Left ventricle myocardium inferior (tissue), 1 donor: Measurements from ENCODE around the gene KNDC1. TPM values are rescaled to one million over a fixed set of nuclear protein-coding genes. Genes with fewer than 3 reads are reported as not detected.

ENCODE experiments used
- DNase-seq: peaks from one replicate; pipeline ENCODE4 v3.0.0-alpha.2; 2020
- H3K27ac ChIP-seq: fragments of 200-600 bp; replicated peaks from 2 replicates; pipeline ENCODE4 v1.8.0; 2021
- H3K27me3 ChIP-seq: fragments of 200-600 bp; 2 replicates; pipeline ENCODE4 v1.8.0; 2021; ENCODE audit warnings: low read depth
- H3K36me3 ChIP-seq: fragments of 200-600 bp; 2 replicates; pipeline ENCODE4 v1.8.0; 2021
- H3K4me1 ChIP-seq: fragments of 200-600 bp; 2 replicates; pipeline ENCODE4 v1.8.0; 2021
- H3K4me3 ChIP-seq: fragments of 200-600 bp; 2 replicates; pipeline ENCODE4 v1.8.0; 2021; ENCODE audit warnings: mild to moderate bottlenecking, moderate library complexity
- H3K9me3 ChIP-seq: fragments of 200-600 bp; replicated peaks from 2 replicates; pipeline ENCODE4 v1.8.0; 2021
- intact Hi-C: fragments of 100-400 bp; cut with micrococcal nuclease; formaldehyde crosslinking; loops from one replicate; pipeline ENCODE4 v1.11.0; 2022
- total RNA-seq: library from RNA; stranded (reverse); fragmentation: NEBNext Ultra II Directional; extraction: Animal tissue kit (Norgen Biotek cat#: 25700); gene quantifications from one replicate; pipeline ENCODE4 v1.2.1, GENCODE V29; 2021
- TF ChIP-seq, protein P1 (sequence below): fragments of 200-600 bp; IDR thresholded peaks from 2 replicates; pipeline ENCODE4 v1.8.0; 2021; ENCODE audit warnings: antibody characterized with exemption, mild to moderate bottlenecking, borderline replicate concordance
- donor health status: DM: no; HTN: yes; CAD: no; lungs with severe emphysema.

Gene KNDC1
- total RNA-seq, 1 donor from 2014 or later: 0.11 TPM

DNA sequence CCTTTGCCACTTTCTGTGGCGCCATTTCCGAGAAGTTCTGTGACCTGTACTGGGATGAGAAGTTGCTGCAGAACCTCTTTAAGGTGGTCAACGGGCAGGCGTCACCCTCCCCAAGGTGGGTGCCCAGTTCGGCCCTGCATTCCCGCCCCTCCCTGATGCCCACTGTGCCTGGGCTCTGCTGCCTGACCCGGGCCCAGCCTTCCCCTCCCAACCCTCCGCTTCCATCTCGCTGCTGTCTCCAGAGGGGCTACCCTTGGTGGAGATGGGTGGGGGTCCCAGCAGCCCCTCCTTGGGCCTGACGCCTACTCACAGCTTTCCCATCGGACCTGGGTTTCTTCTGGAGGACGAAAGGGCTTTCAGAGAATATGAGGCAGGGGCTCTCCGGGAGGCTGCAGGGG is 39.5 kb downstream of the KNDC1 start:
- Histone ChIP-seq H3K4me1 (no peaks in the 10 kb centered on the region), H3K36me3 (no peaks in the 10 kb centered on the region), H3K27ac (no peak overlapping the region), H3K4me3 (no peak overlapping the region), H3K9me3 (peaks cover 5% of the 10 kb centered on the region), H3K27me3 (peaks cover 79% of the 10 kb centered on the region)
- intact Hi-C loops: no loop called here
- DNase-seq: no peak
- TF ChIP-seq, protein P1, sequence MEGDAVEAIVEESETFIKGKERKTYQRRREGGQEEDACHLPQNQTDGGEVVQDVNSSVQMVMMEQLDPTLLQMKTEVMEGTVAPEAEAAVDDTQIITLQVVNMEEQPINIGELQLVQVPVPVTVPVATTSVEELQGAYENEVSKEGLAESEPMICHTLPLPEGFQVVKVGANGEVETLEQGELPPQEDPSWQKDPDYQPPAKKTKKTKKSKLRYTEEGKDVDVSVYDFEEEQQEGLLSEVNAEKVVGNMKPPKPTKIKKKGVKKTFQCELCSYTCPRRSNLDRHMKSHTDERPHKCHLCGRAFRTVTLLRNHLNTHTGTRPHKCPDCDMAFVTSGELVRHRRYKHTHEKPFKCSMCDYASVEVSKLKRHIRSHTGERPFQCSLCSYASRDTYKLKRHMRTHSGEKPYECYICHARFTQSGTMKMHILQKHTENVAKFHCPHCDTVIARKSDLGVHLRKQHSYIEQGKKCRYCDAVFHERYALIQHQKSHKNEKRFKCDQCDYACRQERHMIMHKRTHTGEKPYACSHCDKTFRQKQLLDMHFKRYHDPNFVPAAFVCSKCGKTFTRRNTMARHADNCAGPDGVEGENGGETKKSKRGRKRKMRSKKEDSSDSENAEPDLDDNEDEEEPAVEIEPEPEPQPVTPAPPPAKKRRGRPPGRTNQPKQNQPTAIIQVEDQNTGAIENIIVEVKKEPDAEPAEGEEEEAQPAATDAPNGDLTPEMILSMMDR: no peak

DNA sequence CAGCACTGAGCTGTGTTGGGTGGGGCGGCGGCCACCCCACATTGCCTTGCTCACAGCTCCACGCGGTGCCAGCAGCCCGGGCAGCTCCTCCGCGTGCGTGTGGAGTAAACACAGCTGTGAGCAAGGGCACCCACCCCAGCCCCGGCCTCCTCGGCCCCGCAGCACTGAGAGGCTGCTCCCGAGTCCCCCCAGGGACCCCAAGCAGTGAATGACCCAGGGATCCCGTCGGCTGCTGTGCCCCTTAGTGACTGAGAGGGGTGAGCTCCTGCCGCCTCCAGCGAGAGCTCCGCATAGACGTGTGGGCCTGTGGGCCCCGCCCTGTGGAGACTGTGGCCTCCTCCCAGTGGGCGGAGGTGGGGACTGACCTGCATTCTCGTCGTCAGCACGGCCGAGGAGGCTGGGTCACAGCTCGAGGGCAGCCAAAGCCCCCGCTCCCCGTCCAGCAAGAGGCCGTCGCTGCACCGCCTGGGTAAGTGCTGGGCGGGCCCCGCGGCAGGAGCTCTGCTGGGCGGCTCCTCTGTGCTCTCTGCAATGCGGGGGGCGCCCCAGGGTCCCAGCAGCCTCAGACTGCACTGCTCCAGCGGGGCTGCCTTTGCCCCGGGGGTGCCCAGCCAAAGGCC is 40.1 kb downstream of the KNDC1 start:
- H3K9me3 ChIP-seq: no peaks in the 10 kb centered on the region
- H3K27ac ChIP-seq: no peak overlapping the region
- H3K4me1 ChIP-seq: no peaks in the 10 kb centered on the region
- DNase-seq: no peak
- no peaks in the 10 kb centered on the region for H3K36me3 ChIP-seq
- peaks cover 78% of the 10 kb centered on the region for H3K27me3 ChIP-seq
- no peak overlapping the region for H3K4me3 ChIP-seq
- TF ChIP-seq, protein P1: no peak
- intact Hi-C loops: no loop called here

DNA sequence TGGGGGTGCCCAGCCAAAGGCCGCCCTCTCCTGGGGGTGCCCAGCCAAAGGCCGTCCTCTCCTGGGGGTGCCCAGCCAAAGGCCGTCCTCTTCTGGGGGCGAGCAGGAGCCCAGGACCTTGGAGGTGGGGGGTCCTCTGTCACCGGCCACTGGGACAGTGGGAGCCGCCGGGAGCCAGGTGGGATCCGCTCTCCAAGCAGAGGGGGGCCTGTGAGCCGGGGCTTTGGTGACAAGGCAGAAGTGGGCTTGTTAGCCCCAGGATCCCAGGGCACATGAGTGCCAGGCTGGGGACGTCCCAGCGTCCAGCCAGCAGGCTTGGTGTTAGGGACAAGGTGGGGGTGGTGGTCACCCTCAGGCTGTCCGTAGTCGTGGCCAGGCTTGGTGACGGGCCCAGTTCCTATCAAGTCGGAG is 40.6 kb downstream of the KNDC1 start:
- Histone ChIP-seq H3K4me3 (no peak overlapping the region), H3K36me3 (no peaks in the 10 kb centered on the region), H3K27me3 (peaks cover 80% of the 10 kb centered on the region), H3K9me3 (no peaks in the 10 kb centered on the region), H3K27ac (no peak overlapping the region), H3K4me1 (no peaks in the 10 kb centered on the region)
- intact Hi-C loops: no loop called here
- TF ChIP-seq, protein P1: no peak
- DNase-seq: no peak

DNA sequence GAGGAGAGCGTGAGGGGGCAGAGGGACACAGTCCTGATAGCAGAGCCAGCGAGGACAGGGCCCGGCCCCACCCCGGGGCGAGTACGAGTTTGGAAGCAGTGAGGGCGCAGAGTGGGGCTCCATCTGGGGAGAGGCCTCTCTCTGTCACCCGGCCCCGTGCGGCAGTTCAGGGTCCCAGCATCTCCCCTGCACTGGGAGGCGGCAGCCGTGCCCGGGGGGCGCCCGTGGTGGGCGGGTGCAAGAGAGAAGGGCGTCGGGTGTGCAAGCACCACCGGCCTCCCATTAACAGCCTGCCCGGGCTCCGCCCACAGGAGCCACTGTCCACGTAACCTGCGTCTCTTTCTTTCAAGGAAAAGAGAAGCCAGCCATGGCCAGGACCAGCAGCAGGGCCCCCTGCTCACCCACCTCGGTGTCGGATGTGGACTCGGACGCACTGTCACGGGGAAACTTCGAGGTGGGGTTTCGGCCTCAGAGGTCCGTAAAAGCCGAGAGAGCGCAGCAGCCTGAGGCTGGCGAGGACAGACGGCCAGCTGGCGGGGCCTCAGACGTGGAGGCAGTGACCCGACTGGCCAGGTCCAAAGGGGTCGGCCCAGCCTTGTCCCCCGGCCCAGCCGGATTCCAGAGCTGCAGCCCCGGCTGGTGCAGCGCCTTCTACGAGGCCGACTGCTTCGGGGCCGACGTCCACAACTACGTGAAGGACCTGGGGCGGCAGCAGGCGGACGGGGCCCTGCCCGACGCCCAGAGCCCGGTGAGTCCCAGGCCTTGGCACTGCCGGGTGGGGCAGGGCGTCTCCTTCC is 41.3 kb downstream of the KNDC1 start:
- H3K27ac ChIP-seq: no peak overlapping the region
- TF ChIP-seq, protein P1: no peak
- DNase-seq: no peak
- H3K27me3 ChIP-seq: peaks cover 78% of the 10 kb centered on the region
- intact Hi-C loops: no loop called here
- no peaks in the 10 kb centered on the region for H3K4me1 ChIP-seq
- no peaks in the 10 kb centered on the region for H3K9me3 ChIP-seq
- no peak overlapping the region for H3K4me3 ChIP-seq
- no peaks in the 10 kb centered on the region for H3K36me3 ChIP-seq

DNA sequence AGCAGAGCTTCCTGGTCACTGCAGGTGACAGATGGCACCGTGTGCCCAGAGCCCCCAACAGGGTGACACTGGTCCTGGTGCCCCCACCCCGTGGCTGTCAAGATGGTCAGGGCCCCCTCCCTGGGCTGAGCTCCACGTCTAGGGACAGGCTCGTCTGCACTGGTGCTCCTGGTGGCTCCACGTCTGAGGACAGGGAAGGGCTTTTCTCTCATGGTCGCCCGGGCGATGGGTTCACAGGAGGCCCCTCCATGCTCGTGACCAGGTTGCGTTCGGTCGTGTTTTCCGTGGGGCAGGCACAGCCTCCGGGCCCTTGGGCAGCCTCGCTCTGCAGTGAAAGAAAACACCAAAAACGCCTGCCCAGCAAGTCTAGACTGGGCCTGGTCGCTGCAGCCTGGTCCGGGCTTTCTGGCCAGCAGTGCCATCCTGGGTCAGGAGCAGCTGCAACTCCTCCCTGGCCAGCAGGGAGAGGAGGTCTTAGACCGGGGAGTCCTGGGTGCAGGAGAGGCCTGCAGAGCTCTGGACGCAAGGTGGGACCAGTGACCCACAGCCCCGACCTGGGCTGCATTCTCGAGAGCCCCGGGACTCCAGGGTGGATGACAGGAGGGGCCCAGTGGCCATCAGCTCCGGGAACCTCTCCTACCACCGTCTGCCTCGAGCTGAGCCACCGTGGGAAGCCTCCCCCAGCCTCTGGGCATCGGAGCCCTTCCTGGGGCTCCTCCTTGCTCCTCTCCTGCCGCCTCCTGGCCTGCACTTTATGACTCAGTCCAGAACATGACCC is 42.1 kb downstream of the KNDC1 start:
- no peaks in the 10 kb centered on the region for H3K9me3 ChIP-seq
- intact Hi-C loops: no loop called here
- no peaks in the 10 kb centered on the region for H3K36me3 ChIP-seq
- DNase-seq: no peak
- peaks cover 78% of the 10 kb centered on the region for H3K27me3 ChIP-seq
- H3K4me1 ChIP-seq: no peaks in the 10 kb centered on the region
- no peak overlapping the region for H3K4me3 ChIP-seq
- H3K27ac ChIP-seq: no peak overlapping the region
- TF ChIP-seq, protein P1: no peak
